Cerebellar cortex (tissue), 1 donor: ENCODE measurements around the gene SLC22A23.

Experiments used
- DNase-seq: peaks from one replicate; pipeline ENCODE4 v3.0.0-alpha.2; 2015; ENCODE audit warnings: low spot score

The SLC22A23 gene

GRCh38 chr6:3283241-3283640 lies 173.6 kb downstream of the SLC22A23 start:
- no peak for DNase-seq

GRCh38 chr6:3282476-3283236 lies 174.2 kb downstream of the SLC22A23 start:
- no peak for DNase-seq

- DNase-seq = peak; percentile 40
These were observed 175.0 kb downstream of the SLC22A23 start for GRCh38 chr6:3281631-3282475.

- no peak for DNase-seq
These were observed 175.9 kb downstream of the SLC22A23 start for GRCh38 chr6:3280866-3281465.

- no peak for DNase-seq
These were observed 176.8 kb downstream of the SLC22A23 start for GRCh38 chr6:3280091-3280490.

GRCh38 chr6:3278691-3279090 lies 178.2 kb downstream of the SLC22A23 start:
- DNase-seq = no peak

- DNase-seq = no peak
These were observed 178.9 kb downstream of the SLC22A23 start for GRCh38 chr6:3277851-3278416.

- no peak for DNase-seq
These were observed 179.6 kb downstream of the SLC22A23 start for GRCh38 chr6:3277251-3277650.

- DNase-seq = no peak
These were observed 180.4 kb downstream of the SLC22A23 start for GRCh38 chr6:3276174-3277167.

- no peak for DNase-seq
These were observed 182.9 kb downstream of the SLC22A23 start for GRCh38 chr6:3273707-3274521.

- no peak for DNase-seq
These were observed 183.8 kb downstream of the SLC22A23 start for GRCh38 chr6:3272911-3273547.

GRCh38 chr6:3271756-3272155 lies 185.1 kb downstream of the SLC22A23 start:
- no peak for DNase-seq

GRCh38 chr6:3270258-3270657 lies 186.6 kb downstream of the SLC22A23 start:
- no peak for DNase-seq

- no peak for DNase-seq
These were observed 187.4 kb downstream of the SLC22A23 start for GRCh38 chr6:3269281-3269975.

GRCh38 chr6:3268680-3269079 lies 188.2 kb downstream of the SLC22A23 start:
- no peak for DNase-seq

- DNase-seq = no peak
These were observed 189.7 kb downstream of the SLC22A23 start for GRCh38 chr6:3267162-3267561.

- no peak for DNase-seq
These were observed 190.7 kb downstream of the SLC22A23 start for GRCh38 chr6:3266170-3266569.

GRCh38 chr6:3265671-3266070 lies 191.2 kb downstream of the SLC22A23 start:
- DNase-seq = no peak

- no peak for DNase-seq
These were observed 192.5 kb downstream of the SLC22A23 start for GRCh38 chr6:3264356-3264755.
